Measurements from ENCODE around the gene HMCN2.

The HMCN2 gene

GRCh38 chr9:130443456-130443801, 177.9 kb downstream of the HMCN2 start:
- H3K27ac ChIP-seq: no peak overlapping the region
- no peak overlapping the region for H2AFZ ChIP-seq (ENCODE audit: low read depth)
- no peaks in the 10 kb centered on the region for H3K36me3 ChIP-seq (ENCODE audit: insufficient read depth)
- H3K4me2 ChIP-seq: no peak overlapping the region
- H3K79me2 ChIP-seq (ENCODE audit: insufficient read depth, low read depth): no peaks in the 10 kb centered on the region
- H3K9ac ChIP-seq: no peak overlapping the region
- TF ChIP-seq CTCF (conservative IDR thresholded peaks at IDR 0.05; ENCODE audit: low read depth, low read length): no peak
- H3K4me1 ChIP-seq (ENCODE audit: low read depth, poor library complexity, severe bottlenecking): peaks cover 8% of the 10 kb centered on the region
- peaks cover 36% of the 10 kb centered on the region for H3K27me3 ChIP-seq (ENCODE audit: insufficient read depth, low read depth)
- no peak overlapping the region for H3K4me3 ChIP-seq (IDR thresholded peaks at IDR 0.05; ENCODE audit: insufficient read depth, low read depth, low read length)
- H4K20me1 ChIP-seq (ENCODE audit: insufficient read depth): no peaks in the 10 kb centered on the region

- TF ChIP-seq CTCF (conservative IDR thresholded peaks at IDR 0.05; ENCODE audit: low read depth, low read length): no peak
- H3K36me3 ChIP-seq (ENCODE audit: insufficient read depth): no peaks in the 10 kb centered on the region
- no peak overlapping the region for H2AFZ ChIP-seq (ENCODE audit: low read depth)
- H3K4me3 ChIP-seq (IDR thresholded peaks at IDR 0.05; ENCODE audit: insufficient read depth, low read depth, low read length): no peak overlapping the region
- H4K20me1 ChIP-seq (ENCODE audit: insufficient read depth): no peaks in the 10 kb centered on the region
- no peaks in the 10 kb centered on the region for H3K79me2 ChIP-seq (ENCODE audit: insufficient read depth, low read depth)
- H3K27ac ChIP-seq: no peak overlapping the region
- H3K27me3 ChIP-seq (ENCODE audit: insufficient read depth, low read depth): peaks cover 32% of the 10 kb centered on the region; the same call in 1 of the 2 replicates
- no peak overlapping the region for H3K4me2 ChIP-seq
- H3K4me1 ChIP-seq (ENCODE audit: low read depth, poor library complexity, severe bottlenecking): peaks cover 8% of the 10 kb centered on the region
- H3K9ac ChIP-seq: no peak overlapping the region
These were observed 178.4 kb downstream of the HMCN2 start for GRCh38 chr9:130443840-130444492.

GRCh38 chr9:130444565-130445221, 179.1 kb downstream of the HMCN2 start, which contains the start of gene ASS1:
TSS of gene ASS1 (plus strand) at chr9:130444961. CDS start at chr9:130452229, 7,268 bp downstream.
- no peak within 1 kb of the TSS for H3K27ac ChIP-seq
- H3K4me2 ChIP-seq: peak within 1 kb of the TSS; percentile 33; the same call in 1 of the 2 replicates
- peak within 1 kb of the TSS; percentile 59 for H2AFZ ChIP-seq (ENCODE audit: low read depth)
- H3K79me2 ChIP-seq (ENCODE audit: insufficient read depth, low read depth): no peaks in the 10 kb centered on the region
- H3K36me3 ChIP-seq (ENCODE audit: insufficient read depth): no peaks in the 10 kb centered on the region
- H3K4me3 ChIP-seq (IDR thresholded peaks at IDR 0.05; ENCODE audit: insufficient read depth, low read depth, low read length): no peak within 1 kb of the TSS
- H4K20me1 ChIP-seq (ENCODE audit: insufficient read depth): no peaks in the 10 kb centered on the region
- TF ChIP-seq CTCF (conservative IDR thresholded peaks at IDR 0.05; ENCODE audit: low read depth, low read length): no peak
- H3K4me1 ChIP-seq (ENCODE audit: low read depth, poor library complexity, severe bottlenecking): peaks cover 8% of the 10 kb centered on the region
- H3K27me3 ChIP-seq (ENCODE audit: insufficient read depth, low read depth): peaks cover 25% of the 10 kb centered on the region; the same call in 1 of the 2 replicates
- no peak within 1 kb of the TSS for H3K9ac ChIP-seq

GRCh38 chr9:130445268-130445983, 179.9 kb downstream of the HMCN2 start:
- Histone ChIP-seq H3K4me3 (IDR thresholded peaks at IDR 0.05; ENCODE audit: insufficient read depth, low read depth, low read length) (no peak overlapping the region), H3K4me1 (ENCODE audit: low read depth, poor library complexity, severe bottlenecking) (peaks cover 8% of the 10 kb centered on the region), H3K27me3 (ENCODE audit: insufficient read depth, low read depth) (peaks cover 24% of the 10 kb centered on the region; the same call in 1 of the 2 replicates), H3K27ac (no peak overlapping the region), H3K79me2 (ENCODE audit: insufficient read depth, low read depth) (no peaks in the 10 kb centered on the region), H2AFZ (ENCODE audit: low read depth) (peak overlapping the region; percentile 59; the same call in 1 of the 2 replicates), H3K9ac (no peak overlapping the region), H4K20me1 (ENCODE audit: insufficient read depth) (no peaks in the 10 kb centered on the region), H3K36me3 (ENCODE audit: insufficient read depth) (no peaks in the 10 kb centered on the region), H3K4me2 (no peak overlapping the region; the same call in 1 of the 2 replicates)
- no peak for TF ChIP-seq CTCF (conservative IDR thresholded peaks at IDR 0.05; ENCODE audit: low read depth, low read length)
